Parathyroid adenoma (tissue), 2 donors: Measurements from ENCODE around the gene RNU5B-1.

Source experiments
- H2AFZ ChIP-seq: fragments of 300-600 bp; sonication (generic); one replicate; pipeline ENCODE4 v1.7.0; 2017; ENCODE audit warnings: antibody characterized with exemption, mild to moderate bottlenecking
- H3K27ac ChIP-seq: fragments of 300-600 bp; sonication (generic); one replicate; pipeline ENCODE4 v1.7.0; 2017
- H3K27me3 ChIP-seq: fragments of 300-600 bp; sonication (generic); one replicate; pipeline ENCODE4 v1.7.0; 2017; ENCODE audit warnings: low read length; ENCODE audit not compliant: control insufficient read depth, insufficient read depth
- H3K36me3 ChIP-seq: fragments of 300-600 bp; sonication (generic); one replicate; pipeline ENCODE4 v1.7.0; 2017; ENCODE audit warnings: low read length; ENCODE audit not compliant: control insufficient read depth, insufficient read depth
- H3K4me1 ChIP-seq: fragments of 300-600 bp; sonication (generic); one replicate; pipeline ENCODE4 v1.7.0; 2017; ENCODE audit warnings: control low read depth
- H3K4me2 ChIP-seq: fragments of 300-600 bp; sonication (generic); one replicate; pipeline ENCODE4 v1.7.0; 2017; ENCODE audit warnings: low read length
- H3K4me3 ChIP-seq: fragments of 300-600 bp; sonication (generic); one replicate; pipeline ENCODE4 v1.7.0; 2017; ENCODE audit warnings: low read depth, low read length
- H3K79me2 ChIP-seq: fragments of 300-600 bp; sonication (generic); one replicate; pipeline ENCODE4 v1.7.0; 2017; ENCODE audit warnings: control low read depth
- H3K9ac ChIP-seq: fragments of 300-600 bp; sonication (generic); one replicate; pipeline ENCODE4 v1.7.0; 2017; ENCODE audit warnings: mild to moderate bottlenecking
- H3K9me3 ChIP-seq: fragments of 300-600 bp; sonication (generic); one replicate; pipeline ENCODE4 v1.7.0; 2017; ENCODE audit warnings: low read length; ENCODE audit not compliant: control insufficient read depth
- TF ChIP-seq, protein P1 (sequence below): fragments of 300-600 bp; sonication (generic); IDR thresholded peaks from one replicate; pipeline ENCODE4 v1.7.0; 2017; ENCODE audit warnings: antibody characterized with exemption, mild to moderate bottlenecking
- donor health status: primary hyperparathyroidism.

The RNU5B-1 gene

DNA sequence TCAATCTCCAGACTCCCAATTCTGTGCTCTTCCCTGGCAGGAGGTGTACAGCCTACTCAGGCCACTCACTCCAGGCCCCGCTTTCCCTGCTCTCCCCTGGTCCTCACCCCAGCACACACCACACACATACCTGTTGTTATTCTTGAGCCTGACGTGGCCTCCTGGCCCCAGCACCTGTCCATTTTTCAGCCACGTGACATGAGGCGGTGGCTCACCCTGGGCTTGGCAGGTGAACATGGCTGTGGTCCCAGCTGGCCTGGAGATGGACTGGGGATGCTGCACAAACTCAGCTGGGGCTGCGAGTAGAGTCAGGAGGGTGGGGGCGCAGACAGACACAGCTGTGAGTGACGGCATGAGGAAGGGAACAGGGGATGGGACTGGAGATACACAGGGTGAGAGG lies 27.3 kb downstream of the RNU5B-1 start:
- Histone ChIP-seq H3K4me2 (no peak overlapping the region), H2AFZ (no peak overlapping the region), H3K4me3 (no peak overlapping the region), H3K27ac (no peak overlapping the region), H3K9ac (no peak overlapping the region), H3K27me3 (no peaks in the 10 kb centered on the region), H3K9me3 (no peaks in the 10 kb centered on the region), H3K4me1 (peaks cover 2% of the 10 kb centered on the region), H3K79me2 (no peaks in the 10 kb centered on the region), H3K36me3 (no peaks in the 10 kb centered on the region)
- TF ChIP-seq, protein P1, sequence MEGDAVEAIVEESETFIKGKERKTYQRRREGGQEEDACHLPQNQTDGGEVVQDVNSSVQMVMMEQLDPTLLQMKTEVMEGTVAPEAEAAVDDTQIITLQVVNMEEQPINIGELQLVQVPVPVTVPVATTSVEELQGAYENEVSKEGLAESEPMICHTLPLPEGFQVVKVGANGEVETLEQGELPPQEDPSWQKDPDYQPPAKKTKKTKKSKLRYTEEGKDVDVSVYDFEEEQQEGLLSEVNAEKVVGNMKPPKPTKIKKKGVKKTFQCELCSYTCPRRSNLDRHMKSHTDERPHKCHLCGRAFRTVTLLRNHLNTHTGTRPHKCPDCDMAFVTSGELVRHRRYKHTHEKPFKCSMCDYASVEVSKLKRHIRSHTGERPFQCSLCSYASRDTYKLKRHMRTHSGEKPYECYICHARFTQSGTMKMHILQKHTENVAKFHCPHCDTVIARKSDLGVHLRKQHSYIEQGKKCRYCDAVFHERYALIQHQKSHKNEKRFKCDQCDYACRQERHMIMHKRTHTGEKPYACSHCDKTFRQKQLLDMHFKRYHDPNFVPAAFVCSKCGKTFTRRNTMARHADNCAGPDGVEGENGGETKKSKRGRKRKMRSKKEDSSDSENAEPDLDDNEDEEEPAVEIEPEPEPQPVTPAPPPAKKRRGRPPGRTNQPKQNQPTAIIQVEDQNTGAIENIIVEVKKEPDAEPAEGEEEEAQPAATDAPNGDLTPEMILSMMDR, result no peak

DNA sequence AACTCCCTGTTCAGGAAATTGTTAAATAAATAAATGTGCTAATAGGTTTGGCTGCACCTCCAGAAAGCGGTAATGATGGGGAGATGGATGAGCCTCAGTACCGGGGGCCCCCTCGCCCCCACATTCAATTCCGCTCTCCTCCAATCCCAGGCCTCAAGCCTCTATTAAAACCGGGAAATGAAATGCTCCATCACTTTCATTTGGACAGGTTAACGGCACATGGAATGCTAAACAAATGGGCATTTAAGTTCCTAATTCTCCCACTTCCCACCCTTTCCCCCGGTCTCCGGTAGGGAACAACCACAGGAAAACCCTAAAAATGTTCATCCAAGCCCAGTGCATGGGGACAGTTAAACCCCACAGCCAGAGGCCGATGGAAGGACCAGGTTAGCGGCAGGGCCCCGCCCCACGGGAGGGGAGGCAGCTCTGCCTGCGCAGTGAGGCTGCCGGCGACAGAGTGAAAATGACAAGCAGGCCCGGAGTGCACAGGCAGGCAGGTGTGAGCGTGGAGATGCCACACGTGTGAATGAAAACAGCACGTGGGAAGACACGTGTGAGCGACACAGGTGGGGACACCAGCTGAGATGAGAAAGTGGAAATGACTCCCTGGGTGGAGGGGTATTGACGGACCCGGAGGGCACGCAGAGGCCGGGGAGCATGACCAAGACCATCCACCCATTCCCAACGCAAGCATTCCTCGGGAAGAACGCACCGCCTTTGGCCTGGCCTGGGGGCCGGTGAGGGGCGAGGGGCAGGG lies 28.1 kb downstream of the RNU5B-1 start:
- no peaks in the 10 kb centered on the region for H3K79me2 ChIP-seq
- H3K27ac ChIP-seq, result no peak overlapping the region
- no peaks in the 10 kb centered on the region for H3K4me1 ChIP-seq
- H3K4me3 ChIP-seq, result no peak overlapping the region
- H3K36me3 ChIP-seq, result no peaks in the 10 kb centered on the region
- H3K4me2 ChIP-seq, result no peak overlapping the region
- H3K9me3 ChIP-seq, result no peaks in the 10 kb centered on the region
- H3K27me3 ChIP-seq, result no peaks in the 10 kb centered on the region
- TF ChIP-seq, protein P1, result no peak
- no peak overlapping the region for H2AFZ ChIP-seq
- H3K9ac ChIP-seq, result no peak overlapping the region

DNA sequence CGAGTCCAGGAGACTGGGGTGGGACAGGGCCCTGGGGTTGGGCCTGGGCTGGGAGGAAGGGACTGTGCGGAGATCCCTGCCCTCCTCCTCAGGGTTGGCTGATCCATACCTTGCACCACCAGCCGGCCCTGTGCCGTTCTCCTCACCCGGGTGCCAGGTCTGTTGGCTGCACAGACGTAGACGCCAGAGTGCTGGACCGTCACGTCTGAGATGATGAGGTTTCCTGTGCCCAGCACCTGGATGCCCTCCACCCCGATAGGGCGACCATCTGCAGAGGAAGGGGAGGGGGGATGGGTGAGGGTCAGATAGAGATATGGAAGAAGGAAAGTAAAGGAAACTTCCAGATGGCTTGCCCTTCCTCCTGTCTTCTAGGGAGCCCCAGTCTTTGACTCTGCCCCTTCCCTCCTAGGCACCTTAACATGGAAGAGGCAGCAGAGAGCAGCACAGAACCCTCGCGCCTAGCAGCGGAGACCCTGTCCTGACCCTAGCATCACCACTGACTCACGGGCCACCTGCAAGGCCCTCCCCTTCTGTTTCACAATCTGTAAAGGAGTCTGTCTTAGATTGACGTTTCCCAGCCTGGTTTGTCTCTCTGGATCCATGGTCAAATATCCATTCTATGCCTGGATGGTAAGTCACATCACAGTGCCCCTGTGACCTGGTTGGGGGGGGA lies 28.8 kb downstream of the RNU5B-1 start:
- H3K79me2 ChIP-seq, result no peaks in the 10 kb centered on the region
- no peak overlapping the region for H3K4me2 ChIP-seq
- H3K36me3 ChIP-seq, result no peaks in the 10 kb centered on the region
- H3K4me1 ChIP-seq, result no peaks in the 10 kb centered on the region
- H3K4me3 ChIP-seq, result no peak overlapping the region
- no peak overlapping the region for H2AFZ ChIP-seq
- H3K27ac ChIP-seq, result no peak overlapping the region
- H3K9ac ChIP-seq, result no peak overlapping the region
- H3K9me3 ChIP-seq, result no peaks in the 10 kb centered on the region
- H3K27me3 ChIP-seq, result no peaks in the 10 kb centered on the region
- TF ChIP-seq, protein P1, result no peak

DNA sequence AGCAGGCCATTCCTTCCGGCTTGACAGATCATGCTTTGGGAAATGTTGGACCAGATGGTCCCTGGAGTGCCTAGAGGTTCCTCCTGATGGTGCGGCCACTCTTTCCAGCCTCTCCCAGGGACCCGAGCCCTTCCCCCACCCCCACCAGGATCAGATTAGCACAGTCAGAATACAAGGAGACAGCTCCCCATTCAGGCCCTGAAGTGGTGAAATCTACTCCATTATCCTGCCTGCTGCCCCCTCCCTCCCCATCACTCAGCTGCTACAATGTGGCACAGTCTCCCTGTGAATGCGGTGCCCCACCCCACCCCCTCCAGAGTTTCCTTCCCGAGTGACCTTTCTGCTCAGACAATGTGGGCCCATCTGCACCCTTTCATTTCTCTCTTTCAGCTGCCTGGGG lies 29.4 kb downstream of the RNU5B-1 start:
- H2AFZ ChIP-seq, result no peak overlapping the region
- TF ChIP-seq, protein P1, result no peak
- H3K79me2 ChIP-seq, result no peaks in the 10 kb centered on the region
- H3K27ac ChIP-seq, result no peak overlapping the region
- no peak overlapping the region for H3K9ac ChIP-seq
- no peak overlapping the region for H3K4me3 ChIP-seq
- no peak overlapping the region for H3K4me2 ChIP-seq
- no peaks in the 10 kb centered on the region for H3K36me3 ChIP-seq
- H3K27me3 ChIP-seq, result no peaks in the 10 kb centered on the region
- H3K4me1 ChIP-seq, result no peaks in the 10 kb centered on the region
- no peaks in the 10 kb centered on the region for H3K9me3 ChIP-seq
